GM18502 (cell line): ENCODE measurements around the gene OR4A5.
"Not testable (repeated sequence)": the region's sequence is repeated elsewhere in the genome, so short reads cannot be mapped to it uniquely, and the experiment has no call there.

ENCODE experiments used
- ATAC-seq: cut with Tn5 transposase; IDR thresholded peaks from one replicate; pipeline ENCODE4 v1.9.1; 2021; ENCODE audit warnings: mild to moderate bottlenecking; ENCODE audit not compliant: unreplicated experiment, poor library complexity

OR4A5 gene, protein sequence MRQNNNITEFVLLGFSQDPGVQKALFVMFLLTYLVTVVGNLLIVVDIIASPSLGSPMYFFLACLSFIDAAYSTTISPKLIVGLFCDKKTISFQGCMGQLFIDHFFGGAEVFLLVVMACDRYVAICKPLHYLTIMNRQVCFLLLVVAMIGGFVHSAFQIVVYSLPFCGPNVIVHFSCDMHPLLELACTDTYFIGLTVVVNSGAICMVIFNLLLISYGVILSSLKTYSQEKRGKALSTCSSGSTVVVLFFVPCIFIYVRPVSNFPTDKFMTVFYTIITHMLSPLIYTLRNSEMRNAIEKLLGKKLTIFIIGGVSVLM

DNA sequence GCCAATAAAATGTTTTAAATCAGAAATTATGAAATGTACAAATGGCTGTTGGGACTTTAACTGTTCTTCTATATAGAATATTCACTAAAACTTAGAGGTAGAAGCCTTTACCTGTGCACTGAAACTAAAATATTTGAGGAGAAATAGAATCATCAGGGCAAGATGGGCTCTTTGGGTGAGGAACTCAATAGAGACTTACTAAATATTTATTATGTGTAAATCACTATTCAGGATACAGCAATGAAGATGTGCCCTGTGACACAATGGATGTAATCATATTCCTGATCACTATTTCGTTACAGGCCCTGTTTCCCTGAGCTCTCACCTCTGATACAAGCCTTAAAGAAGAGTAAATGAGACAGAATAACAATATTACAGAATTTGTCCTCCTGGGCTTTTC is at the start of gene OR4A5:
Gene OR4A5, plus strand, starts transcription at position 301 of the 400 bp plus-strand sequence. Its CDS starts 53 bp downstream, at position 354.
- not testable (repeated sequence) for ATAC-seq

DNA sequence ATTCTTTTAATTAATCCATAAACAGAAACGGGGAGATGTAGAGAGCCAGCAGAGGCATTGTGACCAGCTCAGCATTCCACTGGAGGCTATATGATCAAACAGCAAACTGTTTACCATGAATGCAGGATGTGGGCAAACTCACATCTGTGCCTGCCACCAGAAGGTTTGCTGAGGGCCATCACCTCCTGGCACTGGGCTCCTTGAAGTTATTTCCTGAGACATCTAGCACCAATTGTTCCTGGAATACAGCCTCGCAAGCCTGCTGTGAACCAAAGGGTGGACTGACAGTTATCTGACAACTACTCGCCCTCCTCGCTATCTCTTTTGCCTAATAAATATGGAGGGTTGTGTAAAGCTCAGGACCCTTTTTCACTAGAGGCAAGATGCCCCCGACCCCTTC is 13.5 kb downstream of the OR4A5 start:
- ATAC-seq = not testable (repeated sequence)
